Hepatocyte (in vitro differentiated cells): Measurements from ENCODE around the gene MTA3.

ENCODE experiments used
- CTCF ChIP-seq: fragments of 200-600 bp; sonication (generic); IDR thresholded peaks from 2 replicates; pipeline ENCODE4 v1.5.1; 2016; ENCODE audit warnings: antibody characterized with exemption, mild to moderate bottlenecking; ENCODE audit not compliant: poor library complexity
- EZH2 ChIP-seq: fragments of 200-600 bp; sonication (generic); IDR thresholded peaks from 2 replicates; pipeline ENCODE4 v1.6.1; 2016; ENCODE audit warnings: antibody characterized with exemption, mild to moderate bottlenecking, borderline replicate concordance

DNA sequence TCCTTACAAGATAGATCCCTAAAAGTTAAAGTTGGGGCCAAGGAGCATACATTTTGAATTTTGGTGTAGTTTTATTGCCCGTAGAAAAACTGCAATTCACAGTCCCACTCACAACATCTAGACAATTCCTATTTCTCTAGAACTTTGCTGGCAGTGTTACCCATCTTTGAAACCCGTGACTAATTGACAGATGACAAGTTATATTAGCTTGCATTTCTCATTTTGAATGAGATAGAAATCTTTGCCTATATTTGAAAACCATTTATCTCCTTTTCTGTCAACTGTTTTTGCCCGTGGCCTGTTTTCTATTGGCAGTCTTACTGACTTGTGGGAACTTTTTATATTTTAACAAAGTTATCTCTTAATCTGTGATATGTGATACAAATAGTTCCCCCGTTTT is 145.5 kb downstream of the MTA3 start:
- no peak for TF ChIP-seq EZH2
- TF ChIP-seq CTCF: no peak
